ENCODE data around the gene RRAGD. TPM values are rescaled to one million over a fixed set of nuclear protein-coding genes. Genes with fewer than 3 reads are reported as not detected.

Gene RRAGD
- total RNA-seq, 1 donor from 2014 or later, result 62.9 TPM

DNA sequence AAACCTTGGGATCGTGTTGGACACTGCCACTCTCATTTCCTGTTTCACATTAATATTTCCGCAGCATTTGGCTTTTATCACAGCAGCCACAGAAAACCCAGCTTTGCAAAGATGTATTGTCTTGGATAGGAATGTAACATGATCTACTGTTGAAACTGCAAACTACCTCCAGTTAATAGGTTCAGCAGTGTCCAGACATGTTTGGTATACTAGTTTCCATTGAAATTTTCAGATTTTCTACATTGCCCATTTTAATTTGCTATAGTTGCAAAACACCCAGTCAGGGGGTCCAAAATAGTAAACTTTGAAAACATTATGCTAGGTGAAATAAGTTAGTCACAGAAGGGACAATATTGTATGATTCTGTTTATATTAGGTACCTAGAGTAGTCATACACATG lies 24.2 kb upstream of the RRAGD start:
- H3K27me3 ChIP-seq (ENCODE audit: low read depth), result no peaks in the 10 kb centered on the region
- no peak overlapping the region for H3K4me3 ChIP-seq
- DNase-seq (no peak), ATAC-seq (no peak)
- H3K27ac ChIP-seq, result no peak overlapping the region
- intact Hi-C loops (cut with DNase I), result loop anchor here (10.0 kb wide), 1 partner anchor 169 kb away; no protein-coding TSS in a partner anchor
- TF ChIP-seq, protein P1, sequence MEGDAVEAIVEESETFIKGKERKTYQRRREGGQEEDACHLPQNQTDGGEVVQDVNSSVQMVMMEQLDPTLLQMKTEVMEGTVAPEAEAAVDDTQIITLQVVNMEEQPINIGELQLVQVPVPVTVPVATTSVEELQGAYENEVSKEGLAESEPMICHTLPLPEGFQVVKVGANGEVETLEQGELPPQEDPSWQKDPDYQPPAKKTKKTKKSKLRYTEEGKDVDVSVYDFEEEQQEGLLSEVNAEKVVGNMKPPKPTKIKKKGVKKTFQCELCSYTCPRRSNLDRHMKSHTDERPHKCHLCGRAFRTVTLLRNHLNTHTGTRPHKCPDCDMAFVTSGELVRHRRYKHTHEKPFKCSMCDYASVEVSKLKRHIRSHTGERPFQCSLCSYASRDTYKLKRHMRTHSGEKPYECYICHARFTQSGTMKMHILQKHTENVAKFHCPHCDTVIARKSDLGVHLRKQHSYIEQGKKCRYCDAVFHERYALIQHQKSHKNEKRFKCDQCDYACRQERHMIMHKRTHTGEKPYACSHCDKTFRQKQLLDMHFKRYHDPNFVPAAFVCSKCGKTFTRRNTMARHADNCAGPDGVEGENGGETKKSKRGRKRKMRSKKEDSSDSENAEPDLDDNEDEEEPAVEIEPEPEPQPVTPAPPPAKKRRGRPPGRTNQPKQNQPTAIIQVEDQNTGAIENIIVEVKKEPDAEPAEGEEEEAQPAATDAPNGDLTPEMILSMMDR (IDR thresholded peaks at IDR 0.05), result no peak
- no peaks in the 10 kb centered on the region for H3K9me3 ChIP-seq
- H3K4me1 ChIP-seq, result peaks cover 25% of the 10 kb centered on the region
- H3K36me3 ChIP-seq, result no peaks in the 10 kb centered on the region

DNA sequence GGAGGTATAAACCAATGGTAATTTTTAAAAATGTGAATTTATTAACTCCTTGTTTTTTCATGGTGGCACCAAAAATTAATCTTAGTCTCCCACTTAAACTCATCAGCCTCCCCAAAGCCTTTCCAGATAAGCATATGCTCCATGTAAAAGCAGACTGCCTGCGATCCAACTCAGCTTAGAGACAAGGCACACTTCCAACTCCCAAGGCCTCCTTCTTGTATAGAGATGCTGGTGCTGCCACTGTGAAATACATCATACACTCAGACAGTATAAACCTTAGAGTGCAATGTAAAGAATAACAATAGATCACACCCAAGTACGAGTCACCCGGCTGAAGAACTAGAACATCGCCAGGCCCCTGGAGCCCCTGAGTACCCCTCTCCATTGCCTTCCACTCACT lies 22.9 kb upstream of the RRAGD start:
- DNase-seq, result no peak
- H3K27me3 ChIP-seq (ENCODE audit: low read depth), result no peaks in the 10 kb centered on the region
- H3K4me1 ChIP-seq, result peaks cover 25% of the 10 kb centered on the region
- no peak for ATAC-seq
- TF ChIP-seq, protein P1 (IDR thresholded peaks at IDR 0.05), result no peak
- no peak overlapping the region for H3K27ac ChIP-seq
- H3K9me3 ChIP-seq, result no peaks in the 10 kb centered on the region
- H3K36me3 ChIP-seq, result no peaks in the 10 kb centered on the region
- H3K4me3 ChIP-seq, result no peak overlapping the region
- intact Hi-C loops (cut with DNase I), result loop anchor here (10.0 kb wide), 1 partner anchor 170 kb away; no protein-coding TSS in a partner anchor

DNA sequence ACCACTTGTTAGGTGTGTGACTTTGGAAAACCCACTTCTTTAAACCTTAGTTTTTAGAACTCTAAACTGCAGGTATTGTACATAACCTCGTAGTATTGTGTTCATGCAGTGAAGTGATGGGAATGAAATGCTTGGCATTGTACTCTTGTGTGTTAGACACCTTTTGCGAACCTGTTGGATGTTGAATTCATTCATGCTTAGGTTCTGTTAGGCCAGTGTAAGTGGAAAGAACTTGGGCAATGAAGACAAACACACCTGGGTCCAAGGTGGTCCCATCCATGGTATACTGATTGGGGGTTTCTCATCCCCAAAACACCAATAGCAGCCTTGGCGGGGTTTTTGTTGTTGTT lies 22.1 kb upstream of the RRAGD start:
- Histone ChIP-seq H3K4me3 (peak overlapping the region; percentile 82), H3K27ac (no peak overlapping the region), H3K27me3 (ENCODE audit: low read depth) (no peaks in the 10 kb centered on the region), H3K36me3 (no peaks in the 10 kb centered on the region), H3K4me1 (peaks cover 25% of the 10 kb centered on the region), H3K9me3 (no peaks in the 10 kb centered on the region)
- TF ChIP-seq, protein P1 (IDR thresholded peaks at IDR 0.05), result no peak
- no peak for DNase-seq
- no peak for ATAC-seq
- intact Hi-C loops (cut with DNase I), result loop anchor here (10.0 kb wide), 1 partner anchor 171 kb away; no protein-coding TSS in a partner anchor

DNA sequence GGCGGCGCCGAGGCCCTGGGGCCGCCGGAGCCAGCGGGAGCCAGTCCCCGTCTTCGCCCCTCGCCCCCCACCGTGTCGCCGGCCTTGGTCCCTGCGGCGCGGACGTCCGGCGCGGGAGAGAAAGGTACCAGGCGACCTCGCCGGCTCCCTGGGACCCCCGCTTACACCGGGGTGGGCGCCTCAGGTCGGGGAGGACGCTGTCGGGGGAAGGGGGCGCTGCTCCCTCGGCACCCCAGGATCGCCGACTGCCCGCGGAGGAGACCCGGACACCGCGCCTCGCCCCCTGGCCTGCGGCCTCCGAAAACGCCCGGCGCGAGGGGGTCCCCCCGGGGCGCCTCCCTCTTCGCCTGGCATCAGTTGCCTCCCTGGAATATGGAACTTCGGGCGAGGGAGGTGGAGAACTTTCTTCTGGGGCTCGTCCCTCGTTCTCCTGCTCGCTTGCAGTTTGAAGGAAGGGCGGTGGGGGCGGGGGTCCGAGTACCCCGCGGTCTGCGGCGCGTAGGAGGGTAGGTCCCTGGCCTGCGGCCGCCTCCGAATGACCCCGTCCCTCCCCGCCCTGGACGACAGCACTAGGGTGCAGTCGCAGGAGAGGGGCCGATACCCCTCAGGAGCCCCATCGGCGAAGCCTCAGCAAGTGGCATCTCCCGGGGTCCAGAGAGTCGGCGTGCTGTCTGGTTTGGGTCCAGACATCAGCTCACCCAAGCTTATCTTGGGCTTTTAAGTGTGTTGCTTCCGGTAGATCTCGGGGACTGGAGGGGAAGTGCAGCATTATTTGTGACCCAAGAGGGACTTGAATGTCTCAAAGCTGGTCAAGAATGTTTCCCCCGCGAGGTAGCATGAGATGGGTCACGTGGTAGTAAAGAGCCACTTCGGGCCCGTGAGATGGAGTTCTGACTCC lies 21.4 kb upstream of the RRAGD start:
- Histone ChIP-seq H3K27ac (peak overlapping the region; percentile 67), H3K4me1 (peaks cover 25% of the 10 kb centered on the region), H3K27me3 (ENCODE audit: low read depth) (no peaks in the 10 kb centered on the region), H3K36me3 (no peaks in the 10 kb centered on the region), H3K4me3 (peak overlapping the region; percentile 82), H3K9me3 (no peaks in the 10 kb centered on the region)
- ATAC-seq (peak; percentile 70 to 80), DNase-seq (peak; percentile 54)
- intact Hi-C loops (cut with DNase I), result loop anchor here (10.0 kb wide), 1 partner anchor 171 kb away; no protein-coding TSS in a partner anchor
- TF ChIP-seq, protein P1 (IDR thresholded peaks at IDR 0.05), result no peak

DNA sequence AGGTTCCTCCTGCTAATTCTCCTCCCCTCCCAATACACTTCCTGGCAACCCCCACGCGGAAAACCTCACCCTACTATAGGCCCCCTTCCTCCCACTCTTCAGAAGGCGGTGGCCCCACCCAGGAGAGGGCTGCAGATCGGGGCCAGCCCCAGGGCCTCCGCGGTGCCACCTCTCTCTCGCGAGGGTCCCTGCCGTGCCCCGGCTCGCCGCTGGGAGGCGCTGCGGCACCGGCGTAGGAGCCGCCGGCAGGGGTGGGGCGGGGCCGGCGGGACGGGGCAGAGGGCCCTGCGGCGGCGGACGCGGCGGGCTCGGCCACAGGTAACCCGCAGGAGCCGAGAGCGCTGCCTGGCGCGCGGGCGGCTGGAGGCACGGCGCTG lies 20.8 kb upstream of the RRAGD start, which contains the start of gene ANKRD6:
Gene ANKRD6, plus strand, starts transcription at position 278 of the 377 bp plus-strand sequence. CDS start 133,825 bp downstream, outside the sequence.
- Histone ChIP-seq H3K27ac (peak within 1 kb of the TSS; percentile 67), H3K9me3 (no peaks in the 10 kb centered on the region), H3K36me3 (no peaks in the 10 kb centered on the region), H3K4me3 (peak within 1 kb of the TSS; percentile 82), H3K27me3 (ENCODE audit: low read depth) (no peaks in the 10 kb centered on the region), H3K4me1 (peaks cover 25% of the 10 kb centered on the region)
- peak; percentile 88 for DNase-seq
- TF ChIP-seq, protein P1 (IDR thresholded peaks at IDR 0.05), result peak; percentile 85
- intact Hi-C loops (cut with DNase I), result loop anchor here (10.0 kb wide), 1 partner anchor 172 kb away; no protein-coding TSS in a partner anchor
- peak; percentile 97 to 99 for ATAC-seq
